ENCODE data around the gene GOLGA1.
"Not testable (repeated sequence)": the region's sequence is repeated elsewhere in the genome, so short reads cannot be mapped to it uniquely, and the experiment has no call there.

GOLGA1 gene

GRCh38 chr9:124934290-124934689 is 6.6 kb downstream of the GOLGA1 start:
- DNase-seq (ENCODE audit: extremely low read depth, low read depth), result no peak
- TF ChIP-seq CTCF (IDR thresholded peaks at IDR 0.05; ENCODE audit: low read depth, low read length), result no peak

DNA sequence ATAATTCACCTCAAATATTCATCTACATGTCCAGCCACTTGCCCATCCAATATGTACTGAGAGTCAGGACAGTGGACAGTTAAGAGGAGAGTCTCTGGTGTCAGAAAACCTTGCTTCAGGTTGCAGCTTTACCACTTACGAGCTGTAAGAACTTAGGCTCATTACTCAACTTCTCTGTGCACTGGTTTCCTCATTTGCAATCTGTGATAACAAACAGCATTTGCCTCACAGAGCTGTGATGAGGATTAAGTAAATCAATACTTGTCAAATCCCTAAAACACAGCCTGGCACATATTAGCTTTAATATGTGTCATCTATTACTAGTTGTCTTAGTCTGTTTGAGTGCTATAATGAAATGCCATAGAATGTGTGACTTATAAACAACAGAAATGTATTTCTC is 8.6 kb downstream of the GOLGA1 start:
- TF ChIP-seq CTCF (IDR thresholded peaks at IDR 0.05; ENCODE audit: low read depth, low read length), result no peak
- DNase-seq (ENCODE audit: extremely low read depth, low read depth), result no peak

DNA sequence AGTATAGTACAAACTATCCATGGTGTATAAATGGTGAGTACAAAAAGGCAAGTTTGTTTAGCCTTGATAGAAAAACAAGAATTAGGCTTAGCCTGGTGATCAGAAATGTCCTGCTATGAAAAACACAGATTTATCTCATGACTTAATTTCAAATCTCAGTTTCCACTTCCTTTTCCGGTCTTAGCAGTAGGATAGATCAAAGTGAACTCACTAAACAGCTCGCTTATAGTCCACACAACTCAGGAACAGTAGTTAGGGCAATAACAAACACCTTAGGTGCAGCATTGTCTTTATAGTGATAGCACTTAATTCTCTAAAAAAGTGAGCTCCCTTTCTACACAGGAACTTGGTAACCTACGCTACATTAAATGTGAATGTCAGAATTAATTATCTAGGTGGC is 11.4 kb downstream of the GOLGA1 start:
- no peak for TF ChIP-seq CTCF (IDR thresholded peaks at IDR 0.05; ENCODE audit: low read depth, low read length)
- no peak for DNase-seq (ENCODE audit: extremely low read depth, low read depth)

DNA sequence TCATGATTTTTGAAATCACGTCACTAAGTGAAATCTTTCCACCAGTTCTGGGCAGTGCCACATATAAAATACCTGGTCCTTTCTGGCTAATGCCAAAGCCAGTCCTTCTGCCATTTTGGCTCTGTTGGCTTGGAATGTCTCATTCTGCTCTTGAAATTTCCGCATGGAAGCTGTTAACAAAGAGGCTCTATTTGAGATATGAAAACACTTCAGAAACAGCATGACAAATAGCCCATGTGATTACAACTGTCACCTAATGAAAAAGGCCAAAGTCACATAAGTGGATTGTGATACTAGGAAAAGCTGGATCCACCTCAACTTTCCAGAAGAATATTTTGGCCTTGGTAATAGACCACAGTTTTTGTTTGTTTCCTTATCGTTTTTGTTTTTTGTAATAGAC is 12.8 kb downstream of the GOLGA1 start:
- TF ChIP-seq CTCF (IDR thresholded peaks at IDR 0.05; ENCODE audit: low read depth, low read length), result no peak
- no peak for DNase-seq (ENCODE audit: extremely low read depth, low read depth)

- not testable (repeated sequence) for DNase-seq (ENCODE audit: extremely low read depth, low read depth)
These were observed 20.5 kb downstream of the GOLGA1 start for GRCh38 chr9:124920394-124920793.

- DNase-seq (ENCODE audit: extremely low read depth, low read depth), result no peak
- TF ChIP-seq CTCF (IDR thresholded peaks at IDR 0.05; ENCODE audit: low read depth, low read length), result no peak
These were observed 26.0 kb downstream of the GOLGA1 start for GRCh38 chr9:124914753-124915405.

- no peak for DNase-seq (ENCODE audit: extremely low read depth, low read depth)
- no peak for TF ChIP-seq CTCF (IDR thresholded peaks at IDR 0.05; ENCODE audit: low read depth, low read length)
These were observed 27.5 kb downstream of the GOLGA1 start for GRCh38 chr9:124913378-124913777.

- TF ChIP-seq CTCF (IDR thresholded peaks at IDR 0.05; ENCODE audit: low read depth, low read length), result no peak
- DNase-seq (ENCODE audit: extremely low read depth, low read depth), result no peak
These were observed 29.1 kb downstream of the GOLGA1 start for GRCh38 chr9:124911766-124912165.

Measured in AG09319 (cell line).